ENCODE data around the gene OTOGL.

DNA sequence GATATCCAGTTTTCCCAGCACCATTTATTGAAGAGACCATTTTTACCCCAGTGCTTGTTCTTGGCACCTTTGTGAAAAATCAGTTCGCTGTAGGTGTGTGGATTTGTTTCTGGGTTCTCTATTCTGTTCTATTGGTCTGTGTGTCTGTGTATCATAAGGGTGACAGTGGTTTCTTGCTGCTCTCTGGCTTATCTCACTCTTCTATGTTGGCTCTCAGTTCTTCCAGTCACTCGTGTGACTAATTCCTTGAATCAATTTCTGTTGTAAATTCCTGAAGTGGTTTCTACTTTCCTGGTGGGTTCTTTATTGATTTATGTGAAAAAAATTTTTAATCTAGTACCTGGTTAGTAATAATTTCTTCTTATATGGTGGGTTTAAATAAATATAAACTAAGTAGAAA, 58.3 kb downstream of the OTOGL start:
- TF ChIP-seq POLR2AphosphoS5 (IDR thresholded peaks at IDR 0.05; ENCODE audit: low read depth, low read length) (no peak), SIN3A (IDR thresholded peaks at IDR 0.05; ENCODE audit: borderline replicate concordance, insufficient read depth, low read length) (no peak), TAF1 (IDR thresholded peaks at IDR 0.05; ENCODE audit: borderline replicate concordance, insufficient read depth, low read length) (no peak), FOXP2 (optimal IDR thresholded peaks at IDR 0.05; ENCODE audit: borderline replicate concordance, extremely low read depth, extremely low read length, insufficient read depth) (no peak)
- TF ChIP-seq, protein P1, sequence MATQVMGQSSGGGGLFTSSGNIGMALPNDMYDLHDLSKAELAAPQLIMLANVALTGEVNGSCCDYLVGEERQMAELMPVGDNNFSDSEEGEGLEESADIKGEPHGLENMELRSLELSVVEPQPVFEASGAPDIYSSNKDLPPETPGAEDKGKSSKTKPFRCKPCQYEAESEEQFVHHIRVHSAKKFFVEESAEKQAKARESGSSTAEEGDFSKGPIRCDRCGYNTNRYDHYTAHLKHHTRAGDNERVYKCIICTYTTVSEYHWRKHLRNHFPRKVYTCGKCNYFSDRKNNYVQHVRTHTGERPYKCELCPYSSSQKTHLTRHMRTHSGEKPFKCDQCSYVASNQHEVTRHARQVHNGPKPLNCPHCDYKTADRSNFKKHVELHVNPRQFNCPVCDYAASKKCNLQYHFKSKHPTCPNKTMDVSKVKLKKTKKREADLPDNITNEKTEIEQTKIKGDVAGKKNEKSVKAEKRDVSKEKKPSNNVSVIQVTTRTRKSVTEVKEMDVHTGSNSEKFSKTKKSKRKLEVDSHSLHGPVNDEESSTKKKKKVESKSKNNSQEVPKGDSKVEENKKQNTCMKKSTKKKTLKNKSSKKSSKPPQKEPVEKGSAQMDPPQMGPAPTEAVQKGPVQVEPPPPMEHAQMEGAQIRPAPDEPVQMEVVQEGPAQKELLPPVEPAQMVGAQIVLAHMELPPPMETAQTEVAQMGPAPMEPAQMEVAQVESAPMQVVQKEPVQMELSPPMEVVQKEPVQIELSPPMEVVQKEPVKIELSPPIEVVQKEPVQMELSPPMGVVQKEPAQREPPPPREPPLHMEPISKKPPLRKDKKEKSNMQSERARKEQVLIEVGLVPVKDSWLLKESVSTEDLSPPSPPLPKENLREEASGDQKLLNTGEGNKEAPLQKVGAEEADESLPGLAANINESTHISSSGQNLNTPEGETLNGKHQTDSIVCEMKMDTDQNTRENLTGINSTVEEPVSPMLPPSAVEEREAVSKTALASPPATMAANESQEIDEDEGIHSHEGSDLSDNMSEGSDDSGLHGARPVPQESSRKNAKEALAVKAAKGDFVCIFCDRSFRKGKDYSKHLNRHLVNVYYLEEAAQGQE (IDR thresholded peaks at IDR 0.05; ENCODE audit: insufficient read depth in 1 of 2, low read depth in 2 of 2, low read length in 2 of 2) = no peak
